ENCODE data around the gene SMCHD1. TPM values are rescaled to one million over a fixed set of nuclear protein-coding genes. Genes with fewer than 3 reads are reported as not detected.

SMCHD1 gene
- total RNA-seq, 6 experiments from 2014 or later, result 13.9 to 31.0 (median 17.3) TPM

DNA sequence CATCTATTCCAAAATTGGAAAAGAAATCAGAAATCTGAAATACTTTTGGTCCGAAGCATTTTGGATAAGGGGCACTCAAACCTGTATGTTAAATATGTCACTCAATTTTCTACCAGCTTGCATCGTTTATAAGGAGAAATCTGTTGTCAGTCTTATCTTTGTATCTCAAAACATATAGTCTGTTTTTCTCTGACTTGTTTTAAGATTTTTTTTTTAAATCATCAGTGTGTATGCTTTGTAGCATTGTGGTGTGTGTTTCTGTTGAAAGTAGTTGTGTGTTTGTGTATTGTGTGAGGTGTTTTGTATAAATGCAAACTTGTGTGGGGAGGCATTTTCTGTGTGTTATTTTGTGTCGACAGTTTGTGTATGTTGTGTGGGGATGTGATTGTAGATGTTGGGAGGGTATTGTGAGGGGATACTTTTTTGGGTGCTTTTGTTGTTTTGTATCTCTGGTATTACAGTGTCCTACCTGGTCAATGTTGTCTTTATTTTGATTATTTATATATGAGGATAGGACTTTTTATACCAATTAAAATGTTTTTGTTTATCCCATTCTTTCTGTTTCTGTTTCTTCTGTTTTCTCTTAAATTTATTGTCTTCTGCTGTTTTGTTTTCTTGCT is 30.9 kb downstream of the SMCHD1 start:
- peaks cover 0 to 5% (median 2%) of the 10 kb centered on the region in 4 donors for H3K36me3 ChIP-seq

GRCh38 chr18:2687390-2688001 is 32.0 kb downstream of the SMCHD1 start:
- TF ChIP-seq CTCF (IDR thresholded peaks at IDR 0.05) (no peak), POLR2A (IDR thresholded peaks at IDR 0.05) (no peak)
- WGBS (ENCODE audit: insufficient coverage, low coverage, low lambda C conversion rate, missing lambda C conversion rate), result 57% methylated on average over 2 of the region's 3 CpGs
- intact Hi-C loops (cut with DNase I), result no loop called here
- Histone ChIP-seq H3K9me3 (no peaks in the 10 kb centered on the region), H3K4me1 (no peaks in the 10 kb centered on the region), H3K4me3 (no peak overlapping the region), H3K27ac (no peak overlapping the region), H3K36me3 (peaks cover 0 to 5% (median 2%) of the 10 kb centered on the region in 4 donors), H3K27me3 (no peaks in the 10 kb centered on the region)
- ATAC-seq (no peak), DNase-seq (no peak)

More for the DNA sequence above, 30.9 kb downstream of the SMCHD1 start:
- H3K27ac ChIP-seq, result no peak overlapping the region
- no peak for ATAC-seq
- intact Hi-C loops (cut with DNase I), result no loop called here
- H3K9me3 ChIP-seq, result no peaks in the 10 kb centered on the region
- H3K4me3 ChIP-seq, result no peak overlapping the region
- TF ChIP-seq POLR2A (IDR thresholded peaks at IDR 0.05), result no peak
- no peak for TF ChIP-seq CTCF (IDR thresholded peaks at IDR 0.05)
- no peak for DNase-seq
- 91% methylated on average over 3 of the region's 3 CpGs for WGBS (ENCODE audit: insufficient coverage, low coverage, low lambda C conversion rate, missing lambda C conversion rate)
- no peaks in the 10 kb centered on the region for H3K27me3 ChIP-seq
- H3K4me1 ChIP-seq, result no peaks in the 10 kb centered on the region

DNA sequence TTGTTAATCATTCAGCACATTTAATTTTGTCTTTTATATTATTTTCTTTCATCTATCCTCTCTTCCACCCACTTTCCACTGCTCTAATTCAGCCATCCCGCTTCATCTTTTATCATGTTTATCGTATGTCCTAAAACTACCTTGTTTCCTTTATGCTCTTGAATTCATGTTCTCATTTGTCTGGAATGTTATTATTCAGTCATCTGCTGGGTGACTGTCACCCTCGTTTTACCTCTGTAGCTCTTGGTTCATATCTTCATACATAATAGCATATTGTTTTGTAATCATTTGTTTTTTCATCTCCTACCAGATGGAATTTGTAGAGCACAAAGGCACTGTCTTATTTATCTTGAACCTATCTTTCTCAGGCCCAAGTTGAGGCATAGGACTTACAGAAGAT is 37.0 kb downstream of the SMCHD1 start:
- no peak for TF ChIP-seq CTCF (IDR thresholded peaks at IDR 0.05)
- TF ChIP-seq POLR2A (IDR thresholded peaks at IDR 0.05), result no peak
- H3K9me3 ChIP-seq, result no peaks in the 10 kb centered on the region
- 87% methylated on average over 3 of the region's 3 CpGs for WGBS (ENCODE audit: insufficient coverage, low coverage, low lambda C conversion rate, missing lambda C conversion rate)
- H3K4me1 ChIP-seq, result no peaks in the 10 kb centered on the region
- intact Hi-C loops (cut with DNase I), result no loop called here
- no peak overlapping the region for H3K27ac ChIP-seq
- H3K36me3 ChIP-seq, result peaks cover 0 to 29% (median 8%) of the 10 kb centered on the region in 4 donors
- H3K27me3 ChIP-seq, result no peaks in the 10 kb centered on the region
- ATAC-seq, result no peak
- H3K4me3 ChIP-seq, result no peak overlapping the region
- DNase-seq, result no peak

GRCh38 chr18:2697184-2697583 is 41.7 kb downstream of the SMCHD1 start:
- H3K36me3 ChIP-seq, result peaks cover 4 to 65% (median 11%) of the 10 kb centered on the region in 4 donors
- intact Hi-C loops (cut with DNase I), result no loop called here
- WGBS (ENCODE audit: insufficient coverage, low coverage, low lambda C conversion rate, missing lambda C conversion rate), result 68% methylated on average over 4 of the region's 4 CpGs
- no peak for TF ChIP-seq CTCF (IDR thresholded peaks at IDR 0.05)
- TF ChIP-seq POLR2A (IDR thresholded peaks at IDR 0.05), result no peak
- H3K9me3 ChIP-seq, result no peaks in the 10 kb centered on the region
- no peaks in the 10 kb centered on the region for H3K4me1 ChIP-seq
- DNase-seq, result no peak
- ATAC-seq, result no peak
- no peak overlapping the region for H3K27ac ChIP-seq
- H3K27me3 ChIP-seq, result no peaks in the 10 kb centered on the region
- H3K4me3 ChIP-seq, result no peak overlapping the region

Measured in right lobe of liver (tissue), 6 donors.